Hindlimb muscle (tissue), 1 donor: ENCODE results near the gene FCHSD2. TPM values are rescaled to one million over a fixed set of nuclear protein-coding genes. Genes with fewer than 3 reads are reported as not detected.

ENCODE experiments used
- DNase-seq: peaks from one replicate; pipeline ENCODE4 v3.0.0-alpha.2; 2013
- polyA plus RNA-seq: library from polyadenylated mRNA; unstranded; fragments of 120-200 nt; gene quantifications from one replicate; pipeline ENCODE4 v1.2.1, GENCODE V29; 2013; ENCODE audit not compliant: insufficient read length

The FCHSD2 gene
- polyA plus RNA-seq, result 27.4 TPM

DNA sequence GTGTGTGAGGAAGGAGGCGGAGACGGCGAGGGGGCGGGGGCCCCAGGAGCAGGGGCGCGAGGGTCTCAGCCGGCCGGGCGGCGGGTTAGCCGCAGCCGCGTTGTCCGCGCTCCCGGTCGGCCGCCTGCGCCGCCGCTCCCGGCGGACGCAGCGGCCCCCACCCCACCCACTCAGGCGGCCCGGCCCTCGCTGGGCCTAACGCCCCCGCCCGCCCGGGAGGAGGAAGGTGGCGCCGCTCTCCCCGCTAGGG, at the start of gene FCHSD2:
Gene FCHSD2, minus strand, starts transcription at position 191 of the 250 bp plus-strand sequence. CDS start 441 bp downstream, outside the sequence.
- DNase-seq, result no peak

GRCh38 chr11:73191151-73191550, 49.0 kb upstream of the FCHSD2 start:
- no peak for DNase-seq

DNA sequence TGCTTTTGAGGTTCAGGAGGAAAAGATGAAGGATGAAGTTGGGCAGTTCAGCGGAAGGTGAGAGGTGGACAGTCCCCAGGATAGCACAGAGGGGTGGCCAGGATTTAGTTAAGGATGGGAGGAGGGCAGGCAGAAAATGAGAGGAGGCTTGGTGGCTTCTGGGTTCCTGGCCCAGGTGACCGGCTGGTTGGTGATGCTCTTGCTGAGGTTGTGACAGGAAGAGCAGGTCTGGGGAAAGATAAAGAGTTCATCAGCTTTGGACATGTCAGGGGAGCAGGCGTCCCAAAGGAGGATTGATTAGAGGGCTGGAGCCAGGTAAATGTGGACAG, 48.4 kb upstream of the FCHSD2 start:
- no peak for DNase-seq

- no peak for DNase-seq
Observed at GRCh38 chr11:73189723-73190556, 47.8 kb upstream of the FCHSD2 start.

DNA sequence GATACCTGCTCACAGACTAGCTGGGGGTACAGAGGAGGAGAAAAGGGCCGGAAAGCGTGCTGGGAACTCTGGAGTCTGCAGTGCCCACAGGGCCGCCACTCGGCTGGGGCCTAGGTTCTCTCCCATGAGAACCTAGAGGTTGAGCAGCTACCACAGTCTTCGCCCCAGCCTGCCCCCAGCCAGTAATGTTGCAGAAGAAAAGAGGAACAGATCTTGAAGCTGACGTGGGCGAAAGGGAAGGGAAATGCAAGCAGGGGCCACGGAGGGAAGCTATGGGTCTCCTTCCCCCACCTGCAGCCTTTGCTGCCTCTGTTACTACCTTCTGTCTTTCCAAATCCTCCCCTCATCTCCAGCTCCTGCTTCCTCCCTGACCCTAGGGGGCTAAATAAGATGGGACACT, 47.2 kb upstream of the FCHSD2 start:
- no peak for DNase-seq

DNA sequence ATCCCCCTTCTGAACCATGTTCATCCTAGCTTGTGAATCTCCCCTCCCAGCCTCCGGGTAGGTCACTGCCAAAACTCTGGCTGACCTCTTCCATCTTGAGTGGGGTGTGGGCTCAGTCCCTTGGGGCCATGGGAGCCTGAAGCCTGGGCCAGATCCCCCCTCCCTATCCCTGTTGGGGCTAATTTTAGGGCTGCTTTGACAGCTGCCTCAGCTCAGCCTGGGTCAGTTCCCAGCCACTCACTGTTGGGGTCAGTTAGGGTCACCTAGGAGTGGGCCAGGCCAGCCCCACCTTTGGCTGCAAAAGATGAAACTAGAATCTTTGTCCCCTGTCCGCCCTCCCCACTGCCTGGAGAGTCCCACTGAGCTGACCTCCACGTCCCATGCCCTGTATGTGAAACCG, 46.2 kb upstream of the FCHSD2 start:
- DNase-seq, result no peak

- DNase-seq, result no peak
Observed at GRCh38 chr11:73187854-73188253, 45.7 kb upstream of the FCHSD2 start.

DNA sequence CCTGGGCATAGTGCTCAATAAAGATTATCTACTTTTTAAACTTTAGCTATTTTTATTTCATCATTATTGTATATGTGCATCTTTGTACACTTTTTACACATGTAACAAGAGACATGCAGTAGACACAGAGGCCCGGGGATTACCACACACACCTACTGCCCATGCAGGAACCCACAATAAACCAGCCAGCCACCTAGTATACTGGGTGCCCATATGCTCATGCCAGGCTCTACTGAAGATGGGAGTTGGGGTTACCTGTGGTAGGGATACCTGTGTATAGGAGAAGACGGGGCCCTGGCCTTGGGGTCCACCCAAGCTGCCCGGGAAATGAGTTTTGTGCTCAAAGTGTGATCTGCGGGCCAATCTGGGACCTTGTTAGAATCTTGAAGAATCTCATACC, 44.8 kb upstream of the FCHSD2 start:
- no peak for DNase-seq

DNA sequence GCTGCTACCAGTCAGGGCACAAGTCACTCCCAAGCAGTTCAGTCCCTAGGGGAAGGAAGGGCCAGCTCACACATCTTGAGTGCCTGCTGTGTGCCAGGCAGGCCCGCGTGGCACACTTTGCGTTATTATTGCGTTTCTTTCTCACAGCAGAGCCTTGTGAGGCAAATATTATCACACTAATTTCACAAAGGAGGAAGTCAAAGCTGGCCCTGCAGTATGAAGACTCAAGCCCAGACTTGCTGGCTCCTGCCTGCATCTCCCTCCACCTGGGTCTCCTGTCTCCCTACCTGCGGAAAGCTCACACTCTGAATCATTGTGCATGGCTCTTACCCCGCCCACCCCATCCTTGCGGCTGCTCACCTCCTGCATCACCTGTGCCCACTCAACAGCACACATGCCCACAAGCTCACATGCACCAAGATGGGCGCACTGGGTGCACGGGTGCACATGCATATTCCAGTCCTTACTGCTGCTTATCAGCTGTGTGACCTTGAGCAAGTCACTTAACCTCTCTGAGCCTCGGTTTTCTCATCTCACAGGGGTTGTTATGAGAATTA, 44.3 kb upstream of the FCHSD2 start:
- DNase-seq, result no peak

- DNase-seq, result no peak
Observed at GRCh38 chr11:73185680-73186293, 43.7 kb upstream of the FCHSD2 start.

DNA sequence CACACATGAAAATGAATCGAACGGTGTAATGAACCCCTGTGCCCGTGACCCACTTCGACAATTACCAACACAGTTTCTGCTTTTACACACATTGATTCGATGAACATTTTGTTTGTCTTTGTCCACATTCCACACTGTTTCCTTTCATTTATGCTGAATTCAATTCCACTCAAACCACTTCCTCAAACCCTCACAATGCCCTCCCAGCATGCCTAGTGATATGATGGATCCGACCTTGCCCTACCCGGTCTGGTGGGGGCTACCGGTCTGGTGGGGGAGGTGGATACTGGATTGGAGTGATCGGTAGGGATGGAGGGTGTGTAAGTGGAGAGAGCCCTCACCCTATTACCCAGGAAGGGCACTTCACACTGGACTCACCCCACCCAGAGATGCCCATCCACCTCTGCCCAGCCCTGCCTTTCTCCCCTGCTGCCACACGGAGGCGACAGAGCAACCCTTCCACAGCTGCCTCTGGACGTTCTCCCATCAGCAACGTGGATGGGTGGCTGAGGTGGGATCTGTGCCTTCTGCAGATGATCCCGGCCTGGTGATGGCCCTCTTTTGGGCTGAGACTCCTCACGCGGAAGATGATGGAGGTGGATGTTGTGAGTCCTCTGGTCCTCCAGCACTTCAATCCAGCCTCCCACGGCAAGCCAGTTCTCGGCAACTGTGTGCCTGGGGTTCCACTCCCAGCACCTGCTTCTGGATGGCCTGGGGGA, 43.0 kb upstream of the FCHSD2 start:
- DNase-seq, result no peak

DNA sequence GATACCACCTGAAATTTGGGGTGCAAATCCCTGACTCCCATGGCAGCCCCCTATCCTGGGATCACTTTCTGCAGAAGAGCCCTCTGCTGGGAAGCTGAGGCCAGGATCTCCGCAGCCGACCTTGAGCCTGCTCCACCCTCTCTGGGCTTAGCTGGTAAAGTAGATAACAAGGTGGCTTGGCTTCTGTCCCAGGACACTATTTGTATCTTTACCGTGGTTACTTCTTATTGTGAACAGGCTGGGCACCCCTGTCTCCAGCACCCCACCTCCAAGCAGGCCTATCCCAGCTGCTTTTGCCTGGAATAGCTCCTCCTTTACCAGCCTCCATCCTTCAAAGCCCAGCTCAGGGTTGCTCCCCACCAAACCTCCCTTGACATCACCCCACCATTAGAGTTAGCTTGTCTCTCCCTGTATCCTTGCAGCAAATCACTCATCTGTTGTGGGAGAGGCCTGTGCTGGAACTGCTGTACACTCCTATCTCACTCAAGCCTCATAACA, 40.8 kb upstream of the FCHSD2 start:
- DNase-seq, result no peak

GRCh38 chr11:73178681-73179080, 36.6 kb upstream of the FCHSD2 start:
- no peak for DNase-seq

DNA sequence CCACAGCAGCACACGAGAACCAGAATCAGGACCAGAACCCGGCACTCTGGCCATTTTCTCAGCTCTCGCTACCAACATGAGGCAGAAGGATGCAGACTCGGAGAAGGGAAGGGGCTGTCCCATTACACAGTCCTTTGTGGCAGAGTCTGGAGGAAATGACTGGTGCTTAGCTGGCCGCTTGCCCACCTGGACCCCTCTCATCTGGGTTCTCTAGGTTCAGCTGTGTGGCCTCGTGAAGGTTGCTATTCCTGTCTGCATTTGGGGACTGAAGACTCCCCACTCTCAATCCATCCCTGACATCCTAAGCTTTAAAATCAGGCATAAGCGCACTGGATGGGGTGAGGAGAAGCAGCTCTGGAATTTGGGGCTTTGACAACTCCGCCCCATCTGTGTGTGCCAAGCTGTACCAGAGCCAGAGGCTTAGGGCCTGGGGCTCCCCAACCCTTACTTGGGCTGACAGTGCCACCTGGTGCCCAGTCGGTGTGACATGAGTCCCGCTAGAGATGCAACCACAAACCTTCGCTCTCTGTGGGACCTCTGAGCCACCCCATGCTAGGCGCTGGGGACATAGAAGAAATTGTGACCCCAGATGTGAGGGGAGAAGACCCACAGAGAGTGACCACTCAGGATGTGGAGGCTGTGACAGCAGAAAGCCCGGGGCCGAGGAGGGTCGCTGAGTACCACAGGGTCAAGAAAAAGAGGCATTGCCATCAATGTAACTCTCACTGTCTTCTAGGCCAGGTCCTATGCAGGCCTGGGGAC, 35.8 kb upstream of the FCHSD2 start:
- DNase-seq, result peak; percentile 82

DNA sequence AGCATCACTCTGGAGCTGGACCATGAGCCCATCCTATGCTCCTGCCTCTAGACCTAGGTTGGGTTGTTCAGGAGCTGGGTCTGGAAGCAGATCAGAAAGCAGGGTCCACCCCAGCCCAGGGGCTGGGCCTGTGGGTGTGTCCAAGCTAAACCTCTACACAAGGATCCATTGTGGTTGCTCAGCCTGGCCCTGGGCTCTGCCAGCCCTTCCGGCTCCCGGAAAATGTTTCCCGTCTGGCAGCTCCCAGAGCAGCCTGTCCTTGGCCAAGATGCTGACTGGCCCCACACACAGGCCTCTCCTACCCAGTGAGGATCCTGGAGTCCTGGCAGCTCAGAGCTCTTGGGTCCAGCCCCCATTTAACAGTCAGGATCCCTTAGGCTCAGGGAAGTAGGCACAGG, 35.3 kb upstream of the FCHSD2 start:
- DNase-seq, result no peak

- no peak for DNase-seq
Observed at GRCh38 chr11:73176874-73177155, 34.7 kb upstream of the FCHSD2 start.

DNA sequence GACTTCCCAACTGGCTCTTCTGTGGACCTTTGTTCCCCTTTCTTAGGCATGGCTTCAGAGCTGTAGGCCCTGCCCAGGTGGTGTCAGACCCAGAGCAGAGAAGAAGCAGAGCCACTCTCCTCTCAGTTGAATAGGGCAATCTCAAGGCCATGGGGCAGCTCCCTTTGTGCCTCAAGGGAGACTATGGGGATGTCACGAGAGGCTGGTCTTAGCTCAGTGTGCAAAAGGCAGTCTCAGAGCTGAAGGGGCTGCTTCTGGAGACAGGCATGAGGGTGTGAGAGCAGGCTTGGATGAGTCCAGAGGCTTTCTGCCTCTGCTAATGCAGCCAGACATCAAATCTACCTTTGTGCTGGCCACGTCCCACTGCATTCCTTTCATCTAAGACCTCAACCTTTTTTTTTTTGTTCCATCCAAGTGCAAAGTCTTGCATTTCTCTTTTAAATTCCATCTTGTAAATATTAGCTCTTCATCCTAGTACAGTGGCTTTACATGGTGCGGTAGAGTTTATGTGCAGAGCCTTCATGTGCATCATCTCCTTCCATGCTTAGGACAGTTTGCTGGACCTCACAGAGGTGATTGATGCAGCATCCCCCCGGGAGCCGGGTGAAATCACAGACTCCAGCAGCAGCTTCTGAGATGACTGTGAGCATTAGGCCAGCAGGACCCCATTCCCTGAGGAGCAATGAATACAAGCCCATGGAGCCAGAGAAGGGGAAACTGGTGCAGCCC, 34.2 kb upstream of the FCHSD2 start:
- no peak for DNase-seq

- DNase-seq, result no peak
Observed at GRCh38 chr11:73175551-73176144, 33.5 kb upstream of the FCHSD2 start.

DNA sequence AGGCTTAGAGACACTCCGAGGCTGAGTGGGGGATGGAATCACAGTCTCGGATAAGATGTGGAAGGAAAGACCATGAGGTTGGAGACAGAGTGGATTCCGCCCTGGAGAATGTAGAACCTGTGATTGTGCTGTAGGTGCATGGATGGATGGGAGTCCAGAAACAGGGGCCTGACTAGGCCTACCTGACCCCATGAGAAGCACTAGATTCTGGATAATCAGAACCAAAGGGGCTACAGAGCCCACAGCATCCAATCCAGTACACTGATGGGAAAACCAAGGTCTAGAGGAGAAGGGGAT, 32.3 kb upstream of the FCHSD2 start:
- no peak for DNase-seq

GRCh38 chr11:73173755-73174494, 31.8 kb upstream of the FCHSD2 start:
- DNase-seq, result no peak

DNA sequence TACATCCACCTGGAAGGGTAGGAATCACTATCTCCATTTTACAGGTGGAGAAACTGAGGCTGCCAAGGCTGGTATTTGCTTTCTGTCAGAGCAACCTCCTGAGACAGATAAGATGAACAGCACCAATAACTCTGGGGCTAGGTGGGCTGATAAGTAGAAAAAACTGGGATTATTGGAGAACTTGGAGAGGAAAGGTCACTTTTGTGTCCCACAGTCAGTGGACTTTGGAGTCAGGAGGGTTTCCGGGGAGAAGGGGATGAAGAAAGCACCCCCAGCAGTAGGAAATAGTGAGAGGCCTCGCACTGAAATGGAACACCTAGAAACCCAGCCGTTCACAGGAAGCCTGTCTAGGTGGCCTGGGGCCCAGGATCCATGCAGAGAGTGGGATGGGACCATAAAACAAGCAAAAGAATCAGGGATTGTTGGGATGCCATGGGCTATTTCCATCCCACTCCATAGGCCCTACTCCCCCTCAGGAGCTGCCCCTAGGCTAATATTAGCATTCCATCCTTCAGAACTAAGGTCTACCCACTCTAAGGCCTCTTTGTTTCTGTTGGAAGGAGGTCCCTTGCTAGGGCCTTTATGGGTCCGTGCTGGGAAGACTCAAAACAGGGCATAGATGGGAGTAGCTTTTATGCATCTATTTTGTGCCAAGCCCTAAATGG, 31.0 kb upstream of the FCHSD2 start:
- DNase-seq, result no peak
